Mesenchymal stem cell (in vitro differentiated cells and primary cell): ENCODE data around the gene RABEP2.

Experiments
- DNase-seq: peaks from one replicate; pipeline ENCODE4 v3.0.0-alpha.2; 2013
- H2AFZ ChIP-seq: one replicate; pipeline ENCODE4 v1.6.1; 2013; ENCODE audit warnings: low read depth, mild to moderate bottlenecking, control low read depth, inconsistent platforms, low read length, moderate library complexity
- H2AK5ac ChIP-seq: 2 replicates; pipeline ENCODE4 v1.6.1; 2013; ENCODE audit warnings: low read length, moderate library complexity, mild to moderate bottlenecking, inconsistent platforms; ENCODE audit not compliant: severe bottlenecking
- H2BK120ac ChIP-seq: one replicate; pipeline ENCODE4 v1.6.1; 2013; ENCODE audit warnings: low read depth, mild to moderate bottlenecking, inconsistent platforms, low read length, moderate library complexity
- H2BK12ac ChIP-seq, 2 experiments: one replicate each; pipeline ENCODE4 v1.6.1; 2013; ENCODE audit warnings: inconsistent platforms in 2 of 2, low read length in 2 of 2, mild to moderate bottlenecking in 2 of 2, moderate library complexity in 2 of 2, control low read depth in 1 of 2
- H2BK15ac ChIP-seq: one replicate; pipeline ENCODE4 v1.6.1; 2013; ENCODE audit warnings: mild to moderate bottlenecking, low read depth, inconsistent platforms; ENCODE audit not compliant: poor library complexity, severe bottlenecking
- H2BK5ac ChIP-seq: 2 replicates; pipeline ENCODE4 v1.6.1; 2013; ENCODE audit warnings: low read depth, mild to moderate bottlenecking, low read length, control low read depth, inconsistent platforms; ENCODE audit not compliant: poor library complexity, severe bottlenecking
- H3K14ac ChIP-seq, 2 experiments: one replicate each; pipeline ENCODE4 v1.6.1; 2013; ENCODE audit warnings: inconsistent platforms in 2 of 2, low read length in 2 of 2, control low read depth in 1 of 2, mild to moderate bottlenecking in 1 of 2, moderate library complexity in 1 of 2
- H3K18ac ChIP-seq, 2 experiments: one replicate each; pipeline ENCODE4 v1.6.1; 2013; ENCODE audit warnings: inconsistent platforms in 2 of 2, low read length in 2 of 2, control low read depth in 1 of 2, low read depth in 1 of 2, mild to moderate bottlenecking in 1 of 2
- H3K23ac ChIP-seq, 2 experiments: one replicate each; pipeline ENCODE4 v1.6.1; 2013; ENCODE audit warnings: inconsistent platforms in 2 of 2, low read length in 2 of 2, mild to moderate bottlenecking in 2 of 2, moderate library complexity in 2 of 2, control low read depth in 1 of 2
- H3K27ac ChIP-seq: 2 replicates; pipeline ENCODE4 v1.5.1; 2013; ENCODE audit warnings: mild to moderate bottlenecking, moderate library complexity, low read length, control low read depth, inconsistent platforms; ENCODE audit not compliant: poor library complexity, severe bottlenecking
- H3K27me3 ChIP-seq, 2 experiments: 2 replicates each; pipeline versions ENCODE4 v1.6.1 to v1.7.0; 2013; ENCODE audit warnings: low read length in 2 of 2, mild to moderate bottlenecking in 2 of 2, moderate library complexity in 2 of 2, control low read depth in 1 of 2, inconsistent platforms in 1 of 2; ENCODE audit not compliant: control insufficient read depth in 1 of 2, insufficient read depth in 1 of 2
- H3K36me3 ChIP-seq, 2 experiments: 2 replicates each; pipeline versions ENCODE4 v1.6.1 to v1.7.0; 2013; ENCODE audit warnings: low read length in 2 of 2, control low read depth in 1 of 2, inconsistent platforms in 1 of 2, low read depth in 1 of 2, mild to moderate bottlenecking in 1 of 2; ENCODE audit not compliant: insufficient read depth in 2 of 2, control insufficient read depth in 1 of 2
- H3K4ac ChIP-seq, 2 experiments: one replicate each; pipeline ENCODE4 v1.6.1; 2013; ENCODE audit warnings: inconsistent platforms in 2 of 2, low read length in 2 of 2, mild to moderate bottlenecking in 2 of 2, moderate library complexity in 2 of 2, control low read depth in 1 of 2, low read depth in 1 of 2
- H3K4me1 ChIP-seq: 2 replicates; pipeline ENCODE4 v1.6.1; 2013; ENCODE audit warnings: low read depth, low read length, control low read depth; ENCODE audit not compliant: control insufficient read depth, insufficient read depth
- H3K4me2 ChIP-seq: 2 replicates; pipeline ENCODE4 v1.6.1; 2013; ENCODE audit warnings: low read length, mild to moderate bottlenecking, inconsistent platforms; ENCODE audit not compliant: poor library complexity, severe bottlenecking
- H3K4me3 ChIP-seq, 2 experiments: 2 replicates each; pipeline versions ENCODE4 v1.5.1 to v1.7.0; 2013; ENCODE audit warnings: low read length in 2 of 2, mild to moderate bottlenecking in 2 of 2, control low read depth in 1 of 2, low read depth in 1 of 2; ENCODE audit not compliant: insufficient read depth in 1 of 2
- H3K79me1 ChIP-seq: replicated peaks from 2 replicates; pipeline ENCODE4 v1.6.1; 2013; ENCODE audit warnings: mild to moderate bottlenecking, control low read depth, low read length, inconsistent platforms; ENCODE audit not compliant: poor library complexity, severe bottlenecking
- H3K9ac ChIP-seq: 2 replicates; pipeline ENCODE4 v1.7.0; 2013; ENCODE audit warnings: mild to moderate bottlenecking, low read length, moderate library complexity
- H3K9me3 ChIP-seq: 2 replicates; pipeline ENCODE4 v1.7.0; 2013; ENCODE audit warnings: mild to moderate bottlenecking, low read length; ENCODE audit not compliant: control insufficient read depth
- H4K8ac ChIP-seq: one replicate; pipeline ENCODE4 v1.6.1; 2013; ENCODE audit warnings: inconsistent platforms, mild to moderate bottlenecking, low read length, moderate library complexity
- H4K91ac ChIP-seq: one replicate; pipeline ENCODE4 v1.6.1; 2013; ENCODE audit warnings: mild to moderate bottlenecking, low read length, inconsistent platforms
- WGBS: methylation state at CpG from one replicate; pipeline ENCODE4 v1.1.7; 2013; ENCODE audit warnings: mixed read lengths; 5-methylcytosine and 5-hydroxymethylcytosine counted together

RABEP2 gene

GRCh38 chr16:28866454-28866804 lies 58.6 kb downstream of the RABEP2 start:
- Histone ChIP-seq H2BK15ac (no peak overlapping the region), H3K27ac (no peak overlapping the region), H2BK5ac (no peak overlapping the region), H3K14ac (no peak overlapping the region), H2BK12ac (no peak overlapping the region), H3K4me3 (no peak overlapping the region), H3K23ac (no peak overlapping the region), H3K79me1 (peaks cover 42% of the 10 kb centered on the region), H3K4me2 (no peak overlapping the region), H2AK5ac (no peak overlapping the region), H4K91ac (peak overlapping the region; percentile 8), H2BK120ac (no peak overlapping the region), H3K27me3 (no peaks in the 10 kb centered on the region), H3K18ac (no peak overlapping the region), H2AFZ (no peak overlapping the region), H3K9me3 (no peaks in the 10 kb centered on the region), H4K8ac (no peak overlapping the region), H3K9ac (no peak overlapping the region), H3K4me1 (peaks cover 17% of the 10 kb centered on the region), H3K36me3 (peaks cover 47 to 55% of the 10 kb centered on the region in 2 experiments), H3K4ac (no peak overlapping the region)
- no peak for DNase-seq
- 91% methylated on average over 17 of the region's 17 CpGs for WGBS

DNA sequence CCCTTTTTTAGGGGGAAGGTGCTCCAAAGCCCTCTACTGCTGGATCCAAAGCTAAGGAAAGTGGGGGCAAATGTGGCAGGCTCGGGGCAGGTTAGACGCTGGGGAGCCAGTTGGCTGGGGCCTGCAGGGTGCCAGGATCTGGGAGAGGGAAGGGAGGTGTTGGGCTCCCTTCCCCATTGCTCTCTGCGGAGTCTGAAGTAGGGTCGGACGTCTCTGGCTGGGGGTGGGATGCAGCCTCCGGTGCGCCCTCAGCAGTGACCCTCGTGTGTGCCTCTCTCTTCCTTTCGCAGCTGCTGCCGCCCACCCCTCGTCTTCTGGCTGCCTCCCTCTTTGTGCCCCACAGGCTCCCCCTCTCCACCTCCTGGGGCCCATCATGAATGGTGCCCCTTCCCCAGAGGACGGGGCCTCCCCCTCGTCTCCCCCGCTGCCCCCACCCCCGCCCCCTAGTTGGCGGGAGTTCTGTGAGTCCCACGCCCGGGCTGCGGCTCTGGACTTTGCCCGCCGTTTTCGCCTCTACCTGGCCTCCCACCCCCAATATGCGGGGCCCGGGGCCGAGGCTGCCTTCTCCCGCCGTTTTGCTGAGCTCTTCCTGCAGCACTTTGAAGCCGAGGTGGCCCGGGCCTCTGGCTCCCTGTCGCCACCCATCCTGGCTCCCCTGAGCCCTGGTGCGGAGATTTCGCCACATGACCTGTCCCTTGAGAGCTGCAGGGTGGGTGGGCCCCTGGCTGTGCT lies 59.1 kb downstream of the RABEP2 start:
- Histone ChIP-seq H2AFZ (no peak overlapping the region), H3K27me3 (no peaks in the 10 kb centered on the region), H2BK15ac (no peak overlapping the region), H3K23ac (no peak overlapping the region), H3K4me3 (peak overlapping the region in 1 of 2 experiments; percentile 98), H2BK5ac (no peak overlapping the region), H3K9me3 (no peaks in the 10 kb centered on the region), H2AK5ac (no peak overlapping the region), H4K91ac (peak overlapping the region; percentile 41), H2BK12ac (no peak overlapping the region), H3K36me3 (peaks cover 41 to 50% of the 10 kb centered on the region in 2 experiments), H3K79me1 (peaks cover 39% of the 10 kb centered on the region), H2BK120ac (no peak overlapping the region), H3K14ac (no peak overlapping the region), H4K8ac (peak overlapping the region; percentile 6), H3K4me2 (no peak overlapping the region), H3K4me1 (peaks cover 17% of the 10 kb centered on the region), H3K4ac (no peak overlapping the region), H3K27ac (no peak overlapping the region), H3K18ac (no peak overlapping the region), H3K9ac (peak overlapping the region; percentile 98)
- 95% methylated on average over 27 of the region's 32 CpGs for WGBS
- no peak for DNase-seq

GRCh38 chr16:28865001-28865688 lies 59.9 kb downstream of the RABEP2 start:
- peaks cover 34% of the 10 kb centered on the region for H3K79me1 ChIP-seq
- H3K4me2 ChIP-seq = peak overlapping the region; percentile 88
- peak overlapping the region in 1 of 2 experiments; percentile 98 for H3K4me3 ChIP-seq
- no peak overlapping the region for H2AFZ ChIP-seq
- no peak for DNase-seq
- no peak overlapping the region for H3K18ac ChIP-seq
- no peak overlapping the region for H3K4ac ChIP-seq
- no peak overlapping the region for H2BK12ac ChIP-seq
- no peak overlapping the region for H4K91ac ChIP-seq
- WGBS = 93% methylated on average over 12 of the region's 12 CpGs
- no peak overlapping the region for H3K14ac ChIP-seq
- no peaks in the 10 kb centered on the region for H3K27me3 ChIP-seq
- no peak overlapping the region for H2BK15ac ChIP-seq
- peaks cover 34 to 43% of the 10 kb centered on the region in 2 experiments for H3K36me3 ChIP-seq
- no peaks in the 10 kb centered on the region for H3K9me3 ChIP-seq
- H3K23ac ChIP-seq = no peak overlapping the region
- no peak overlapping the region for H2AK5ac ChIP-seq
- H2BK120ac ChIP-seq = no peak overlapping the region
- peak overlapping the region; percentile 98 for H3K9ac ChIP-seq
- peaks cover 17% of the 10 kb centered on the region for H3K4me1 ChIP-seq
- no peak overlapping the region for H3K27ac ChIP-seq
- no peak overlapping the region for H4K8ac ChIP-seq
- H2BK5ac ChIP-seq = no peak overlapping the region
